CD4-positive, alpha-beta T cell (primary cell): ENCODE measurements around the gene LAMC2. TPM values are rescaled to one million over a fixed set of nuclear protein-coding genes. Genes with fewer than 3 reads are reported as not detected.

ENCODE experiments used
- ATAC-seq: fragments of 200-7000 bp; cut with Tn5 transposase; one replicate; pipeline ENCODE4 v1.10.0; 2022; ENCODE audit warnings: mild to moderate bottlenecking; ENCODE audit not compliant: poor library complexity
- CTCF ChIA-PET: fragments of 350-600 bp; sonication (Branson Sonifier 250); formaldehyde crosslinking; loops from one replicate; lab custom pipeline; 2021; ENCODE audit warnings: antibody characterized with exemption, inconsistent platforms; lab: Charles Lee
- POLR2A ChIA-PET: fragments of 350-600 bp; sonication (Branson Sonifier 250); formaldehyde crosslinking; loops from one replicate; lab custom pipeline; 2021; ENCODE audit warnings: antibody characterized with exemption, inconsistent platforms; lab: Charles Lee
- DNase-seq, 14 experiments: peaks; one replicate each; pipeline ENCODE4 v3.0.0-alpha.2; 2013 to 2020; ENCODE audit warnings: mixed read lengths in 2 of 14
- H3K27ac ChIP-seq, 2 donors: one replicate each; pipeline versions ENCODE4 v1.5.1 to v1.7.0; 2013; ENCODE audit warnings: low read length in 2 of 2, low read depth in 1 of 2, mild to moderate bottlenecking in 1 of 2
- H3K27me3 ChIP-seq, 2 experiments: 1 replicate in 1 of 2; 2 replicates in 1 of 2; pipeline versions ENCODE4 v1.6.1 to v1.7.0; 2013; ENCODE audit warnings: low read length in 2 of 2, control low read depth in 1 of 2, mild to moderate bottlenecking in 1 of 2, moderate library complexity in 1 of 2; ENCODE audit not compliant: insufficient read depth in 2 of 2, control insufficient read depth in 1 of 2
- H3K36me3 ChIP-seq: one replicate; pipeline ENCODE4 v1.6.1; 2013; ENCODE audit warnings: low read length, control low read depth; ENCODE audit not compliant: insufficient read depth
- H3K4me1 ChIP-seq: one replicate; pipeline ENCODE4 v1.6.1; 2013; ENCODE audit warnings: low read length, control low read depth; ENCODE audit not compliant: insufficient read depth
- H3K4me3 ChIP-seq: one replicate; pipeline ENCODE4 v1.5.1; 2013; ENCODE audit warnings: mild to moderate bottlenecking, low read length, moderate library complexity
- H3K9me3 ChIP-seq, 2 experiments: 1 replicate in 1 of 2; 2 replicates in 1 of 2; pipeline versions ENCODE4 v1.6.1 to v1.7.0; 2013; ENCODE audit warnings: low read length in 2 of 2, mild to moderate bottlenecking in 2 of 2, control low read depth in 1 of 2, moderate library complexity in 1 of 2; ENCODE audit not compliant: control insufficient read depth in 1 of 2, insufficient read depth in 1 of 2
- H3K27ac Mint-ChIP-seq: one replicate; pipeline ENCODE4 v1.8.0; 2020; ENCODE audit warnings: mixed read lengths
- H3K27me3 Mint-ChIP-seq: one replicate; pipeline ENCODE4 v1.8.0; 2021; ENCODE audit warnings: mixed read lengths
- H3K36me3 Mint-ChIP-seq: one replicate; pipeline ENCODE4 v1.8.0; 2021; ENCODE audit warnings: low read depth, mixed read lengths
- H3K4me1 Mint-ChIP-seq: one replicate; pipeline ENCODE4 v1.8.0; 2021; ENCODE audit warnings: low read depth, mixed read lengths
- H3K4me3 Mint-ChIP-seq: one replicate; pipeline ENCODE4 v1.8.0; 2020; ENCODE audit warnings: mild to moderate bottlenecking, mixed read lengths
- H3K9me3 Mint-ChIP-seq: one replicate; pipeline ENCODE4 v1.8.0; 2020; ENCODE audit warnings: mixed read lengths
- intact Hi-C, 2 experiments: fragments of 100-400 bp; cut with DNase I in 1 of 2; cut with micrococcal nuclease in 1 of 2; formaldehyde crosslinking; loops; one replicate each; pipeline versions ENCODE4 v1.15.1 to v1.9.0; 2023 to 2025; cut with DNase I, micrococcal nuclease
- total RNA-seq, 174 experiments: library from RNA in 2 of 174; stranded (reverse) in 2 of 174; gene quantifications; one replicate each; pipeline ENCODE4 v1.2.3 and lab custom pipeline; 2021 to 2026
- TF ChIP-seq, protein P1 (sequence below): fragments of 200-600 bp; IDR thresholded peaks from one replicate; pipeline ENCODE4 v1.8.0; 2022; ENCODE audit warnings: antibody characterized with exemption, mild to moderate bottlenecking

LAMC2 gene
- total RNA-seq, 2 experiments from 2014 or later: not detected

DNA sequence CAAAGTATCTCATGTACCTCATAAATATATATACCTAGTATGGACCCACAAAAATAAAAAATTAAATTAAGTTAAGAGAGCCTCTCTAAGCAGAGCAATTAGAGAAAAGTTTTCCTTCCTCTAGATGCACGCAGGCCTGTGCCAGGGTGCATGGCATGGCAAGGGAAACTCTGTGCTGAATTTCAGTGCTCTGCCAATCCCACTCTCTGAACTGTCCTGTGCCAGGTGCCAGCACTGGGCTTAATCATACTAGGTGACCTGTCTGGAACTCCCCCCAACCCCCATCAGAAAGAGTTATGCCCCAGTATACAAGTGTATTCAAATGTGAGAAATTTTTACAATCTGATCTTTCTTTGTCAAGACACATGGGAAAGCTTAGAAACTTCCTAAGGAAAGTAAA, 10.4 kb upstream of the LAMC2 start:
- Histone ChIP-seq H3K27ac (no peak overlapping the region), H3K27me3 (no peaks in the 10 kb centered on the region), H3K4me3 (no peak overlapping the region), H3K36me3 (no peaks in the 10 kb centered on the region), H3K9me3 (no peaks in the 10 kb centered on the region), H3K4me1 (peaks cover under 1% of the 10 kb centered on the region)
- ChIA-PET CTCF (no interaction called here), POLR2A (no interaction called here)
- TF ChIP-seq, protein P1, sequence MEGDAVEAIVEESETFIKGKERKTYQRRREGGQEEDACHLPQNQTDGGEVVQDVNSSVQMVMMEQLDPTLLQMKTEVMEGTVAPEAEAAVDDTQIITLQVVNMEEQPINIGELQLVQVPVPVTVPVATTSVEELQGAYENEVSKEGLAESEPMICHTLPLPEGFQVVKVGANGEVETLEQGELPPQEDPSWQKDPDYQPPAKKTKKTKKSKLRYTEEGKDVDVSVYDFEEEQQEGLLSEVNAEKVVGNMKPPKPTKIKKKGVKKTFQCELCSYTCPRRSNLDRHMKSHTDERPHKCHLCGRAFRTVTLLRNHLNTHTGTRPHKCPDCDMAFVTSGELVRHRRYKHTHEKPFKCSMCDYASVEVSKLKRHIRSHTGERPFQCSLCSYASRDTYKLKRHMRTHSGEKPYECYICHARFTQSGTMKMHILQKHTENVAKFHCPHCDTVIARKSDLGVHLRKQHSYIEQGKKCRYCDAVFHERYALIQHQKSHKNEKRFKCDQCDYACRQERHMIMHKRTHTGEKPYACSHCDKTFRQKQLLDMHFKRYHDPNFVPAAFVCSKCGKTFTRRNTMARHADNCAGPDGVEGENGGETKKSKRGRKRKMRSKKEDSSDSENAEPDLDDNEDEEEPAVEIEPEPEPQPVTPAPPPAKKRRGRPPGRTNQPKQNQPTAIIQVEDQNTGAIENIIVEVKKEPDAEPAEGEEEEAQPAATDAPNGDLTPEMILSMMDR: no peak
- intact Hi-C loops: no loop called here
- DNase-seq (no peak), ATAC-seq (no peak)
- Mint-ChIP-seq H3K4me3 (no peak overlapping the region), H3K9me3 (no peaks in the 10 kb centered on the region), H3K36me3 (no peaks in the 10 kb centered on the region), H3K27ac (no peak overlapping the region), H3K27me3 (no peaks in the 10 kb centered on the region), H3K4me1 (peaks cover 5% of the 10 kb centered on the region)

DNA sequence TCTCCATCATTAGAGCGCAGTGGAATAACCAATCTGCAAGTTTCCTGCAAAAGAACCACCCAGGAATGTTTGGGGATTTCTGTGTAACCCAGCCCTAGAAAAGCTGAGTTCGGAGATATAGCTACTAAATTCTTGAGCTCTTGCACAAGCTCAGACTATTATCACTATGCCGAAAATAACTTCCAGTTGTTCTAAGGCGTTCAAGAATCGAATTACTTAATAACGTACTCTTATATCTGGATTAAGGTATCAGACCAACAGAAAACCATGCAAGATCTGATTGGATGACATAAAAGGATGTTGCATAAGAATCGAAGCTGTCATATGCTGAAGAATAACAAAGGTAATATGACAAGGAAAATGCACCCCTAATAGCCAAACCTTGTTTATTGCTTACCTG, 7.5 kb upstream of the LAMC2 start:
- POLR2A ChIA-PET: no interaction called here
- TF ChIP-seq, protein P1: no peak
- Mint-ChIP-seq H3K9me3 (no peaks in the 10 kb centered on the region), H3K27me3 (peaks cover 4% of the 10 kb centered on the region), H3K27ac (no peak overlapping the region), H3K36me3 (no peaks in the 10 kb centered on the region), H3K4me1 (peaks cover 10% of the 10 kb centered on the region), H3K4me3 (no peak overlapping the region)
- CTCF ChIA-PET: interaction anchor here (0.6 kb wide), 1 partner anchor 38 kb away, joined by 3 read pairs; no protein-coding TSS in a partner anchor
- H3K4me3 ChIP-seq: no peak overlapping the region
- no peak for DNase-seq
- peaks cover 3% of the 10 kb centered on the region for H3K4me1 ChIP-seq
- no peaks in the 10 kb centered on the region for H3K9me3 ChIP-seq
- H3K27ac ChIP-seq: no peak overlapping the region
- no peak for ATAC-seq
- intact Hi-C loops: no loop called here
- no peaks in the 10 kb centered on the region for H3K27me3 ChIP-seq
- no peaks in the 10 kb centered on the region for H3K36me3 ChIP-seq

DNA sequence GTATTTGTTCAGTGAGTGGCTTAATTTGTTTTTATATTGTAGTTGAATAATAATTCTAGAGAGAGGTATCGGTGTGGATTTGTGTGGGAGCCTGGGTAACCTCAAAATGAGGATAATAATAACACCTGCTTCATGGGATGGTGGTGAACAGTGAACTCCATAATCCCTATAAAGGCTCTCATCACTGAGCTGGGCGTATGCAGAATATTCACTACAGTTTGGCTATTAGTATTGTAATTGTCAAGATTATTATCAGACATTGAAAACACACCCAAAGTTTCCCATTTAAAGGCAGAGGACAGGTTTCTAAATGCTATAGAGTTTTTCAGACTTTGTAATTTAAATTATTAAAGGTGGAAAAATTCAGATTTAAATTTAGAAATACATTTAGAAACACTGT, 7.0 kb upstream of the LAMC2 start:
- H3K27me3 Mint-ChIP-seq: peaks cover 4% of the 10 kb centered on the region
- no peaks in the 10 kb centered on the region for H3K9me3 Mint-ChIP-seq
- no peak for DNase-seq
- no peaks in the 10 kb centered on the region for H3K9me3 ChIP-seq
- H3K4me3 Mint-ChIP-seq: no peak overlapping the region
- H3K4me1 ChIP-seq: peaks cover 3% of the 10 kb centered on the region
- CTCF ChIA-PET: interaction anchor here (0.6 kb wide), 1 partner anchor 38 kb away, joined by 3 read pairs; no protein-coding TSS in a partner anchor
- no peaks in the 10 kb centered on the region for H3K36me3 ChIP-seq
- TF ChIP-seq, protein P1: no peak
- no peaks in the 10 kb centered on the region for H3K36me3 Mint-ChIP-seq
- H3K27ac ChIP-seq: no peak overlapping the region
- H3K27me3 ChIP-seq: no peaks in the 10 kb centered on the region
- H3K27ac Mint-ChIP-seq: no peak overlapping the region
- H3K4me1 Mint-ChIP-seq: peaks cover 10% of the 10 kb centered on the region
- intact Hi-C loops: no loop called here
- ATAC-seq: no peak
- H3K4me3 ChIP-seq: no peak overlapping the region
- POLR2A ChIA-PET: no interaction called here
